Fibroblast of villous mesenchyme (primary cell): ENCODE data around the gene ACP4. TPM values are rescaled to one million over a fixed set of nuclear protein-coding genes. Genes with fewer than 3 reads are reported as not detected.
"Not testable (repeated sequence)": the region's sequence is repeated elsewhere in the genome, so short reads cannot be mapped to it uniquely, and the experiment has no call there.

Experiments
- DNase-seq: peaks from one replicate; pipeline ENCODE4 v3.0.0-alpha.2; 2010; ENCODE audit warnings: low read depth
- H3K4me3 ChIP-seq: 2 replicates; pipeline ENCODE4 v1.5.1; 2011; ENCODE audit warnings: low read depth, mild to moderate bottlenecking, low read length
- CTCF ChIP-seq: IDR thresholded peaks from 2 replicates; pipeline ENCODE4 v1.5.1; 2012; ENCODE audit warnings: low read depth, mild to moderate bottlenecking, low read length; ENCODE audit not compliant: insufficient read depth
- total RNA-seq: library from RNA; depleted of rRNA; stranded (reverse); fragments of >200 nt; gene quantifications from 2 replicates; pipeline ENCODE4 v1.2.3, GENCODE V29; 2012

The ACP4 gene
- total RNA-seq, 1 donor, result not detected

DNA sequence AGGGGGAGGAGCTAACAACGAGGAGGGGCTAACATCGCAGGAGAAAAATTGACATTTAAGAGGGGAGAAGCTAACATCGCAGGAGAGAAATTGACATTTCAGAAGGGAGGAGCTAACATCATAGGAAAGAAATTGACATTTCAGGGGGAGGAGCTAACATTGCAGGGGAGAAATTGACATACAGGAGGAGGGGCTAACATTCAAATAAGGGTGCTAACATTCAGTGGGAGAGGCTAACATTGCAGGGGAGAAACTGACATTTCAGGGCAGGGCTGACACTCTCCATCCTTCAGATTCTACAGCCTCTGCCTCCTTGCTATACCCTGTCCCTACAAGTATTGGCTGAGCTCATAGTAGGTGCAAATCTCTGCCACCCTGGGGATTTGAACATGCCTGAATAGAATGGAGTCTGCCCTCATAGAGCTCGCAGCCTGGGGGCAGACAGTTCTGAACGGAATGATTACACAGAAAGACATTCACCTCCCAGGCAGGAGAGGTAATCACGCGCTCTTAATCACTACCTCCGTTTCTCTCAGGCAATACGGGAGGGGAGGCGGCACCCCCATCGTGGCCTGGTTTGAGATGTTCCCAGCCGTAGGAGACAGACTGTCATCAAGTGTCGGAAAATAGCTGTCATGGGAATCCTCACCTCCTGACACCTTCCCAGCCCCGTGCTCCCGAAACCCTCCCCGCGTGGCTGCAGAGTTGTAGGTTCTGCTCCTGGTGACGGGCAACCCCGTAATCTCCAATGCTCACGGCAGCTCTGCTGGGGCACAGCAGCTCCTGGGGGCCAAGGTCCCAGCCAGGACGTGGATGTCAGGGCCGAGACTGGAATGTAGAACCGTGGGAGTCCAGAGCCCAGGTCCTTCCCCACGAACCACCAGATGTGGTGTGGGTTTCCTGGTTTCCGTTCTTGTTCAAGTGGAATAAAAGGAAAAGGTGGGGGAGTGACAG is 10.4 kb upstream of the ACP4 start:
- H3K4me3 ChIP-seq, result no peak overlapping the region
- no peak for TF ChIP-seq CTCF
- DNase-seq, result no peak

DNA sequence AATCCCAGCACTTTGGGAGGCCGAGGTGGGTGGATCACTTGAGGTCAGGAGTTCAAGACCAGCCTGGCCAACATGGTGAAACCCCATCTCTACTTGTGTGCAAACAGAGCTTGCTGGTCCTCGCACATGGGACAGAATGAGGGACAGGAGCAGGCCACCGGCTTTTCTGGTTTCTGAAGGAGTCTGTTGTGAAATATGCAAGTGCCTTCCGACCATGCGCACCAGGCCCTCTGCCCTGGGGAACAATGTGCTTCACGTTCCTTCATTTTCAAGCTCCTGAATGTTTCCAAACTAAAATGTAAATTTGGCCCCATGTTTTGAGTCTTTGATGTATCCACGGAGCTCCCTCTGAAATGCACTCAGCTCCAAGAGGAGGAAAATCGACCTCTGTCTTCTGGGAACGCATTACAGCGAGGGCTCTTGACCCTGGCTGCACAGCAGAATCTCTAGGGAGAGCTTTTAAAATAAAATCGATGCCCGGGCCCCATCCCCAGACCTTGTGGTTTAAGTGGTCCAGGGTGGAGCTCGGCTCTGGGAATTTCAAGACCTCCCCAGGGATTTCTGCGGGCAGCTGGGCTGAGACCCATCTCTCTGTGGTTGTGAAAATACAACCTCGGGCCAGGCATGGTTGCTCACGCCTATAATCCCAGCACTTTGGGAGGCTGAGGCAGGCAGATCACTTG is 9.3 kb upstream of the ACP4 start:
- no peak for DNase-seq
- H3K4me3 ChIP-seq, result no peak overlapping the region
- no peak for TF ChIP-seq CTCF

- not testable (repeated sequence) for H3K4me3 ChIP-seq, DNase-seq
Measured at GRCh38 chr19:50783848-50784152, 6.4 kb upstream of the ACP4 start.

- no peak for TF ChIP-seq CTCF
- H3K4me3 ChIP-seq, result no peak overlapping the region
- no peak for DNase-seq
Measured at GRCh38 chr19:50784710-50785109, 5.5 kb upstream of the ACP4 start.

- no peak for TF ChIP-seq CTCF
- H3K4me3 ChIP-seq, result no peak overlapping the region
- no peak for DNase-seq
Measured at GRCh38 chr19:50785329-50785728, 4.9 kb upstream of the ACP4 start.

DNA sequence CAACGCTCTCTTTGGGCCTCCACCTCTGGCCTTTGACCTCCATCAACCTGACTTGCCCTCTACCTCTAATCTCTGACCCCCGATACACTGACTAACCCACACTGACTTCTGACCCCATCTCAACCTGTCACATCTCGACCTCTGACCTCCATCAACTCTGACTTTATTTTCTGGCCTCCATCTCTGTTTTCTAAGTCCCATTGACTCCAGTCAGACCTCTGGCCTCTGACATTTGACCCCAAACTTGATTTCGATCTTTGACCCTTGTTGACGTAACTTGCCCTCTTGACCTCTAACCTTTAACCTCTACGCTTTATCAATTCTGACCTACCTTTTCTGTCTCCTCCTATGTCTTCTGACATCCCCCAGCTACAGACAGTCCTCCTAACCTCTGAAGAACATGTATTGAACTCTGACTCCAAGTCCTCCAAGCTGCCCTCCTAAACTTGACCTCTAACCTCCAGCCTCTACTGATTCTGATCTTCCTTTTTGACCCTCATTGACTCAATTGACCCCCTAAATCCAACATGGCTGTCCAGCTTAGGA is 780 bp downstream of the ACP4 start:
- TF ChIP-seq CTCF, result no peak
- H3K4me3 ChIP-seq, result no peak overlapping the region
- DNase-seq, result peak; percentile 6

DNA sequence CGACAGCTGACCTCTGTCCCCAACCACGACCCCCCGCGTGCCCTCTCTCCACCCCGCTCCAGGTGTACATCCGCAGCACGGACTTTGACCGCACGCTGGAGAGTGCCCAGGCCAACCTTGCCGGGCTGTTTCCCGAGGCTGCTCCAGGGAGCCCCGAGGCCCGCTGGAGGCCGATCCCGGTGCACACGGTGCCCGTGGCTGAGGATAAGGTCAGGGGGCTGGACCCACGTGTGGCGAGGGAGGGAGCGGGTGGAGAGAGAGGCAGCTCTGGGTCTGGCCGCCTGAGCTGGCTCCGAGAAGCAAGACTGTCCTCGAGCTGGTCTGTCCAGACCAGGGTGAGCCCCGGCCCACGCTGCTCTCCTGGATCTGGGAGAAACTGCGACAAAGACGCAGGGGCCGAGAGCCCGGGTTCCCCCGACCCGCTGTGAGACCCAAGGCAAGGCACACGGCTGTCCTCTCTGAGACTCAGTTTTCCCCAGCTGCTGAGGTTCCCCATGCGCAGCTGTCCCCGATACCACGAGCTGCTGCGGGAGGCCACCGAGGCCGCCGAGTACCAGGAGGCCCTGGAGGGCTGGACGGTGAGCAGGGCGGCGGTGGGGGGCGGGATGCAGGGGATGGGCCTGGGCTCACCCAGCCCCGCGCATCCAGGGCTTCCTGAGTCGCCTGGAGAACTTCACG is 1.5 kb downstream of the ACP4 start:
- no peak overlapping the region for H3K4me3 ChIP-seq
- no peak for TF ChIP-seq CTCF
- DNase-seq, result no peak
